IMR-90 (cell line): ENCODE measurements around the gene KLHL29. TPM values are rescaled to one million over a fixed set of nuclear protein-coding genes. Genes with fewer than 3 reads are reported as not detected.

Experiments used
- ATAC-seq: fragments of 200-7000 bp; cut with Tn5 transposase; 2 replicates; pipeline ENCODE4 v1.9.1; 2020; ENCODE audit warnings: low read depth, mild to moderate bottlenecking, moderate library complexity
- BruUV-seq: library from RNA; stranded (reverse); fragments of 400-500 nt; replicated peaks from 2 replicates; lab custom pipeline; 2021; lab: Mats Ljungman, UMichigan
- CTCF ChIA-PET: fragments of 300-600 bp; formaldehyde crosslinking; extraction: SDS; loops from one replicate; lab custom pipeline; 2021; ENCODE audit warnings: antibody characterized with exemption; lab: Yijun Ruan, JAX
- POLR2A ChIA-PET: fragments of 300-600 bp; sonication (Branson Sonifier 250); formaldehyde crosslinking; loops from one replicate; lab custom pipeline; 2022; ENCODE audit warnings: antibody characterized with exemption; ENCODE audit not compliant: unreplicated experiment; lab: Charles Lee
- DNase-seq: peaks from one replicate; pipeline ENCODE4 v3.0.0; 2013
- H2AFZ ChIP-seq: replicated peaks from 2 replicates; pipeline ENCODE3; 2013; ENCODE audit warnings: low read length, mild to moderate bottlenecking; ENCODE audit not compliant: poor library complexity
- H2AK5ac ChIP-seq: 2 replicates; pipeline ENCODE4 v1.6.1; 2013; ENCODE audit warnings: low read depth, low read length, inconsistent platforms
- H2AK9ac ChIP-seq: replicated peaks from 2 replicates; pipeline ENCODE3; 2013; ENCODE audit warnings: mild to moderate bottlenecking, low read depth, low read length, moderate library complexity; ENCODE audit not compliant: poor library complexity
- H2BK120ac ChIP-seq: 2 replicates; pipeline ENCODE4 v1.6.1; 2013; ENCODE audit warnings: low read depth, low read length, inconsistent platforms
- H2BK15ac ChIP-seq: 3 replicates; pipeline ENCODE4 v1.6.1; 2013; ENCODE audit warnings: low read depth, low read length, inconsistent platforms
- H2BK20ac ChIP-seq: 2 replicates; pipeline ENCODE4 v1.6.1; 2013; ENCODE audit warnings: low read depth, mild to moderate bottlenecking, inconsistent platforms, low read length, moderate library complexity
- H2BK5ac ChIP-seq: 2 replicates; pipeline ENCODE4 v1.6.1; 2013; ENCODE audit warnings: mild to moderate bottlenecking, low read depth, low read length, inconsistent platforms; ENCODE audit not compliant: poor library complexity, severe bottlenecking
- H3K14ac ChIP-seq: replicated peaks from 2 replicates; pipeline ENCODE4 v1.6.1; 2013; ENCODE audit warnings: low read depth, low read length, inconsistent platforms
- H3K18ac ChIP-seq: 2 replicates; pipeline ENCODE4 v1.6.1; 2013; ENCODE audit warnings: low read depth, low read length, control low read depth
- H3K23ac ChIP-seq: 2 replicates; pipeline ENCODE4 v1.6.1; 2013; ENCODE audit warnings: low read depth, low read length, inconsistent platforms
- H3K27ac ChIP-seq: 2 replicates; pipeline ENCODE4 v1.5.1; 2013; ENCODE audit warnings: mild to moderate bottlenecking, control low read depth, low read length; ENCODE audit not compliant: insufficient read depth
- H3K27me3 ChIP-seq: 2 replicates; pipeline ENCODE4 v1.6.1; 2013; ENCODE audit warnings: low read length; ENCODE audit not compliant: control insufficient read depth, insufficient read depth
- H3K36me3 ChIP-seq: 2 replicates; pipeline ENCODE4 v1.6.1; 2013; ENCODE audit warnings: low read length, mixed read lengths; ENCODE audit not compliant: control insufficient read depth, insufficient read depth
- H3K4ac ChIP-seq: 2 replicates; pipeline ENCODE4 v1.6.1; 2013; ENCODE audit warnings: low read depth, low read length, inconsistent platforms
- H3K4me1 ChIP-seq: 2 replicates; pipeline ENCODE4 v1.6.1; 2013; ENCODE audit warnings: low read length, mixed read lengths; ENCODE audit not compliant: control insufficient read depth, insufficient read depth
- H3K4me2 ChIP-seq: 2 replicates; pipeline ENCODE4 v1.6.1; 2013; ENCODE audit warnings: low read depth, mild to moderate bottlenecking, control low read depth, low read length, moderate library complexity
- H3K4me3 ChIP-seq: 2 replicates; pipeline ENCODE4 v1.5.1; 2013; ENCODE audit warnings: low read depth, mild to moderate bottlenecking, control low read depth, low read length, moderate library complexity; ENCODE audit not compliant: insufficient read depth
- H3K56ac ChIP-seq: 2 replicates; pipeline ENCODE4 v1.6.1; 2013; ENCODE audit warnings: low read length, inconsistent platforms; ENCODE audit not compliant: insufficient read depth; ENCODE audit errors: extremely low read depth
- H3K79me1 ChIP-seq, 2 experiments: 2 replicates each; pipeline ENCODE4 v1.6.1; 2013; ENCODE audit warnings: low read length in 2 of 2, inconsistent platforms in 1 of 2, low read depth in 1 of 2
- H3K9ac ChIP-seq: 2 replicates; pipeline ENCODE4 v1.6.1; 2013; ENCODE audit warnings: low read depth, low read length, control low read depth
- H3K9me1 ChIP-seq: 2 replicates; pipeline ENCODE4 v1.6.1; 2013; ENCODE audit warnings: low read length, inconsistent platforms; ENCODE audit not compliant: insufficient read depth
- H3K9me3 ChIP-seq: 2 replicates; pipeline ENCODE4 v1.6.1; 2013; ENCODE audit warnings: low read length; ENCODE audit not compliant: control insufficient read depth, insufficient read depth
- H4K20me1 ChIP-seq: 2 replicates; pipeline ENCODE4 v1.6.1; 2013; ENCODE audit warnings: low read length, inconsistent platforms; ENCODE audit not compliant: insufficient read depth
- H4K5ac ChIP-seq: 2 replicates; pipeline ENCODE4 v1.6.1; 2013; ENCODE audit warnings: mild to moderate bottlenecking, low read depth, low read length, control low read depth
- H4K8ac ChIP-seq, 2 experiments: 2 replicates each; pipeline ENCODE4 v1.6.1; 2013; ENCODE audit warnings: low read depth in 2 of 2, low read length in 2 of 2, control low read depth in 1 of 2, inconsistent platforms in 1 of 2
- H4K91ac ChIP-seq: 2 replicates; pipeline ENCODE4 v1.6.1; 2013; ENCODE audit warnings: low read depth, low read length, inconsistent platforms; ENCODE audit not compliant: insufficient read depth
- BHLHE40 ChIP-seq: fragments of 150-350 bp; IDR thresholded peaks from 2 replicates; pipeline ENCODE4 v1.6.1; 2016; ENCODE audit warnings: mild to moderate bottlenecking, low read depth, low read length
- CEBPB ChIP-seq: IDR thresholded peaks from 2 replicates; pipeline ENCODE4 v1.6.1; 2012; ENCODE audit warnings: low read depth, low read length, improper control_type of control experiment
- CHD1 ChIP-seq: IDR thresholded peaks from 2 replicates; pipeline ENCODE4 v1.6.1; 2012; ENCODE audit warnings: low read depth, low read length, improper control_type of control experiment
- CTCF ChIP-seq: conservative IDR thresholded peaks from 2 replicates; pipeline ENCODE4 v1.5.1; 2012; ENCODE audit warnings: mild to moderate bottlenecking, low read depth, low read length, improper control_type of control experiment
- ELK1 ChIP-seq: fragments of 150-350 bp; IDR thresholded peaks from 2 replicates; pipeline ENCODE4 v1.6.1; 2016; ENCODE audit warnings: low read depth, mild to moderate bottlenecking, low read length, moderate library complexity, borderline replicate concordance
- FOS ChIP-seq: fragments of 150-350 bp; IDR thresholded peaks from 2 replicates; pipeline ENCODE4 v1.6.1; 2016; ENCODE audit warnings: low read depth, low read length
- MAFK ChIP-seq: IDR thresholded peaks from 2 replicates; pipeline ENCODE4 v1.6.1; 2012; ENCODE audit warnings: low read depth, low read length, improper control_type of control experiment
- MAZ ChIP-seq: IDR thresholded peaks from 2 replicates; pipeline ENCODE4 v1.6.1; 2012; ENCODE audit warnings: low read depth, mild to moderate bottlenecking, low read length, improper control_type of control experiment, moderate library complexity, borderline replicate concordance
- MXI1 ChIP-seq: IDR thresholded peaks from 2 replicates; pipeline ENCODE4 v1.6.1; 2012; ENCODE audit warnings: low read depth, mild to moderate bottlenecking, low read length, moderate library complexity, borderline replicate concordance
- NFE2L2 ChIP-seq: fragments of 150-350 bp; IDR thresholded peaks from 2 replicates; pipeline ENCODE4 v1.6.1; 2016; ENCODE audit warnings: low read depth, mild to moderate bottlenecking, low read length
- POLR2A ChIP-seq: IDR thresholded peaks from 2 replicates; pipeline ENCODE4 v1.6.1; 2012; ENCODE audit warnings: mild to moderate bottlenecking, low read depth, low read length
- RAD21 ChIP-seq: IDR thresholded peaks from 2 replicates; pipeline ENCODE4 v1.6.1; 2012; ENCODE audit warnings: low read length, improper control_type of control experiment
- RCOR1 ChIP-seq: IDR thresholded peaks from 2 replicates; pipeline ENCODE4 v1.6.1; 2012; ENCODE audit warnings: mild to moderate bottlenecking, low read length, improper control_type of control experiment; ENCODE audit not compliant: insufficient replicate concordance
- RFX5 ChIP-seq: IDR thresholded peaks from 2 replicates; pipeline ENCODE4 v1.8.0; 2012; ENCODE audit warnings: low read depth, mild to moderate bottlenecking, low read length, moderate library complexity
- SMC3 ChIP-seq: fragments of 150-350 bp; IDR thresholded peaks from 2 replicates; pipeline ENCODE4 v1.6.1; 2016; ENCODE audit warnings: low read depth, mild to moderate bottlenecking, antibody characterized with exemption, low read length, moderate library complexity
- USF2 ChIP-seq: fragments of 150-350 bp; IDR thresholded peaks from 2 replicates; pipeline ENCODE4 v1.6.1; 2017; ENCODE audit warnings: mild to moderate bottlenecking, antibody characterized with exemption, low read length, low read depth
- WGBS, 2 experiments: methylation state at CpG; one replicate each; pipeline versions ENCODE4 v1.1.5 to v1.1.7; 2013; ENCODE audit warnings: missing lambda C conversion rate in 2 of 2; ENCODE audit not compliant: insufficient read length in 1 of 2; ENCODE audit errors: extremely low coverage in 2 of 2; 5-methylcytosine and 5-hydroxymethylcytosine counted together
- dilution Hi-C: fragments of 300-500 bp; cut with HindIII; formaldehyde crosslinking; loops from one replicate; pipeline ENCODE4 v1.14.3; 2018; ENCODE audit warnings: low sequenced_read_pairs; ENCODE audit not compliant: unreplicated experiment
- in situ Hi-C: fragments of 300-500 bp; cut with MboI; formaldehyde crosslinking; loops from 3 replicates; pipeline ENCODE4 v1.14.3; 2019; ENCODE audit warnings: low sequenced_read_pairs, inconsistent platforms, mixed read lengths
- intact Hi-C: fragments of 100-400 bp; cut with micrococcal nuclease; formaldehyde crosslinking; loops from 2 replicates; pipeline ENCODE4 v1.10.0; 2022
- polyA plus RNA-seq, 3 experiments: library from polyadenylated mRNA; depleted of rRNA; stranded (reverse); fragments of >200 nt; gene quantifications; 2 replicates each; pipeline ENCODE4 v1.2.3, GENCODE V29; 2012; ENCODE audit warnings: low replicate concordance in 1 of 3
- total RNA-seq: library from RNA; depleted of rRNA; stranded (reverse); fragments of >200 nt; gene quantifications from 2 replicates; pipeline ENCODE4 v1.2.3, GENCODE V29; 2012

Gene KLHL29
- total and polyA plus RNA-seq, 2 of the 4 experiments (the other 2 are of a cell fraction) = 2.0 to 8.0 TPM

GRCh38 chr2:23594460-23594825, 209.5 kb downstream of the KLHL29 start:
- ChIA-PET CTCF (no interaction called here), POLR2A (no interaction called here)
- no peak overlapping the region for H2BK5ac ChIP-seq
- no peak overlapping the region for H3K4me2 ChIP-seq
- peaks cover 18% of the 10 kb centered on the region for H3K9me1 ChIP-seq
- no peak overlapping the region for H3K18ac ChIP-seq
- TF ChIP-seq FOS = no peak
- TF ChIP-seq MXI1 = no peak
- TF ChIP-seq USF2 = no peak
- TF ChIP-seq RAD21 = no peak
- no peak for TF ChIP-seq ELK1
- TF ChIP-seq MAFK = no peak
- no peak for TF ChIP-seq RCOR1
- TF ChIP-seq CEBPB = no peak
- no peak for TF ChIP-seq CTCF
- no peak for TF ChIP-seq SMC3
- TF ChIP-seq POLR2A = no peak
- TF ChIP-seq RFX5 = no peak
- TF ChIP-seq NFE2L2 = no peak
- no peak for TF ChIP-seq BHLHE40
- TF ChIP-seq CHD1 = no peak
- no peak for TF ChIP-seq MAZ
- DNase-seq = no peak
- no peak overlapping the region for H4K8ac ChIP-seq
- H2AFZ ChIP-seq = no peak overlapping the region
- no peak overlapping the region for H2BK20ac ChIP-seq
- ATAC-seq = no peak
- H3K56ac ChIP-seq = no peak overlapping the region
- dilution Hi-C loops = no loop called here
- intact Hi-C loops = no loop called here
- no peak overlapping the region for H2BK15ac ChIP-seq
- H3K9ac ChIP-seq = no peak overlapping the region
- H3K4me3 ChIP-seq = no peak overlapping the region
- in situ Hi-C loops = no loop called here
- H3K79me1 ChIP-seq = peaks cover 0 to 15% of the 10 kb centered on the region in 2 experiments; a peak in 1 of 4 replicates
- BruUV-seq = no TSS peak
- H2AK9ac ChIP-seq = peak overlapping the region; percentile 37
- no peak overlapping the region for H3K14ac ChIP-seq
- WGBS, 2 experiments = no CpG with 5 or more reads among the region's 3 CpGs
- no peak overlapping the region for H4K91ac ChIP-seq
- no peaks in the 10 kb centered on the region for H3K27me3 ChIP-seq
- no peak overlapping the region for H3K4ac ChIP-seq
- no peaks in the 10 kb centered on the region for H3K9me3 ChIP-seq
- H3K36me3 ChIP-seq = no peaks in the 10 kb centered on the region
- H3K23ac ChIP-seq = no peak overlapping the region
- H3K27ac ChIP-seq = no peak overlapping the region
- H3K4me1 ChIP-seq = peaks cover 21% of the 10 kb centered on the region
- no peak overlapping the region for H4K5ac ChIP-seq
- H4K20me1 ChIP-seq = peaks cover 3% of the 10 kb centered on the region; the same call in 1 of the 2 replicates
- H2AK5ac ChIP-seq = no peak overlapping the region
- H2BK120ac ChIP-seq = no peak overlapping the region
